GM06990 (cell line): ENCODE results near the gene TSPAN1.

Experiments
- DNase-seq: peaks from one replicate; pipeline ENCODE4 v3.0.0-alpha.2; 2011; ENCODE audit not compliant: insufficient read length; ENCODE audit errors: extremely low read depth
- H3K27me3 ChIP-seq: replicated peaks from 2 replicates; pipeline ENCODE4 v1.6.0; 2011; ENCODE audit warnings: low read length; ENCODE audit not compliant: control insufficient read depth, insufficient read depth
- H3K36me3 ChIP-seq: 2 replicates; pipeline ENCODE4 v1.5.1; 2011; ENCODE audit warnings: low read length; ENCODE audit not compliant: control insufficient read depth, insufficient read depth
- H3K4me3 ChIP-seq: replicated peaks from 2 replicates; pipeline ENCODE4 v1.5.1; 2011; ENCODE audit warnings: low read depth, mild to moderate bottlenecking, control low read depth, low read length
- TF ChIP-seq, protein P1 (sequence below): IDR thresholded peaks from 2 replicates; pipeline ENCODE4 v1.5.1; 2011; ENCODE audit warnings: low read length, control low read depth, mild to moderate bottlenecking, inconsistent platforms; ENCODE audit not compliant: insufficient read depth, poor library complexity, severe bottlenecking

Gene TSPAN1

DNA sequence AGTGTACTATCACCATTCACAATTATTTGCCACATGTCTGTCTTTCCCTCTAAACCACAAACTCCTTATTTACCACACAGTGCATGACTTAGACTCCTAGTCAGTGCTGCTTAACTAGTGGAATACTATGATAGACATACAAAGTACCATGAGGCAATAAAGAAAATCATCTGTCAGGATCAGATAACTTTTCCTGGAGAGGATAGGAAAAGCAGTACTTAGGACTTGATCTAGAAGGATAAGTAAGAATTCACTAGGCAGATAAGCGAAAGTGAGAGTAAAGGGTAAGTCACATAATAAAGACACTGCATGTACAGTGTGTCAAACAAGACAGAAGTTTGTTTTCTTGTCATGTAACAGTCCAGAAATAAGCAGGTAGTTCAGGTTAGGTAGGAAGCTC is 21.2 kb upstream of the TSPAN1 start:
- TF ChIP-seq, protein P1, sequence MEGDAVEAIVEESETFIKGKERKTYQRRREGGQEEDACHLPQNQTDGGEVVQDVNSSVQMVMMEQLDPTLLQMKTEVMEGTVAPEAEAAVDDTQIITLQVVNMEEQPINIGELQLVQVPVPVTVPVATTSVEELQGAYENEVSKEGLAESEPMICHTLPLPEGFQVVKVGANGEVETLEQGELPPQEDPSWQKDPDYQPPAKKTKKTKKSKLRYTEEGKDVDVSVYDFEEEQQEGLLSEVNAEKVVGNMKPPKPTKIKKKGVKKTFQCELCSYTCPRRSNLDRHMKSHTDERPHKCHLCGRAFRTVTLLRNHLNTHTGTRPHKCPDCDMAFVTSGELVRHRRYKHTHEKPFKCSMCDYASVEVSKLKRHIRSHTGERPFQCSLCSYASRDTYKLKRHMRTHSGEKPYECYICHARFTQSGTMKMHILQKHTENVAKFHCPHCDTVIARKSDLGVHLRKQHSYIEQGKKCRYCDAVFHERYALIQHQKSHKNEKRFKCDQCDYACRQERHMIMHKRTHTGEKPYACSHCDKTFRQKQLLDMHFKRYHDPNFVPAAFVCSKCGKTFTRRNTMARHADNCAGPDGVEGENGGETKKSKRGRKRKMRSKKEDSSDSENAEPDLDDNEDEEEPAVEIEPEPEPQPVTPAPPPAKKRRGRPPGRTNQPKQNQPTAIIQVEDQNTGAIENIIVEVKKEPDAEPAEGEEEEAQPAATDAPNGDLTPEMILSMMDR: no peak
- Histone ChIP-seq H3K27me3 (no peaks in the 10 kb centered on the region), H3K4me3 (no peak overlapping the region), H3K36me3 (no peaks in the 10 kb centered on the region)
- DNase-seq: no peak

DNA sequence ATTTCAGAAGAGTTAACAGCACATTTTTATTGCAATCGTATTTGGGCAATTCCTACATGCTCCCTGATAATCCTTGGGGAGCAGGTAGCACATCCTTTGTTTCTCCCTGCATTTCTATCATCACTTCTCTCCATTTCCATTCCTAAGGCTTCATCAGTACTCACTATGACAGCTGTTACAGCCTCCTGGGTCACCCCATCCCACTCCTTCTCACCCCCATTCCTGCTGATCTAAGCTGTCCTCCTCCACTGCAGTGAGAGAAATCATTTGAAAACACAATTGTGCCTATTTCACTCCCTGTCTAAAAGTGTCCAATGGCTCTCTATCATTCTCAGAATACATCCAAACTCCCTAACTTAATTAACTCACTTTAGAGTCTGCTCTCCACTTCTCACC is 17.0 kb upstream of the TSPAN1 start:
- TF ChIP-seq, protein P1: no peak
- no peak for DNase-seq
- no peaks in the 10 kb centered on the region for H3K27me3 ChIP-seq
- no peak overlapping the region for H3K4me3 ChIP-seq
- no peaks in the 10 kb centered on the region for H3K36me3 ChIP-seq

- TF ChIP-seq, protein P1: no peak
- Histone ChIP-seq H3K36me3 (no peaks in the 10 kb centered on the region), H3K4me3 (no peak overlapping the region), H3K27me3 (no peaks in the 10 kb centered on the region)
- DNase-seq: no peak
Measured at GRCh38 chr1:46158312-46159281, 16.3 kb upstream of the TSPAN1 start.

- TF ChIP-seq, protein P1: no peak
- H3K27me3 ChIP-seq: no peaks in the 10 kb centered on the region
- DNase-seq: no peak
- no peak overlapping the region for H3K4me3 ChIP-seq
- H3K36me3 ChIP-seq: no peaks in the 10 kb centered on the region
Measured at GRCh38 chr1:46159516-46159915, 15.4 kb upstream of the TSPAN1 start.

- Histone ChIP-seq H3K27me3 (no peaks in the 10 kb centered on the region), H3K4me3 (no peak overlapping the region), H3K36me3 (no peaks in the 10 kb centered on the region)
- no peak for DNase-seq
- TF ChIP-seq, protein P1: no peak
Measured at GRCh38 chr1:46160212-46160611, 14.7 kb upstream of the TSPAN1 start.
